KMS-11 (cell line): ENCODE measurements around the gene GLT1D1.
"Not testable (repeated sequence)": the region's sequence is repeated elsewhere in the genome, so short reads cannot be mapped to it uniquely, and the experiment has no call there.

Experiments used
- H2AFZ ChIP-seq: fragments of 200-600 bp; sonication (generic); 2 replicates; pipeline ENCODE4 v1.6.1; 2016; ENCODE audit warnings: antibody characterized with exemption, mixed run types, low read depth
- H3K27ac ChIP-seq: fragments of 200-600 bp; sonication (generic); 2 replicates; pipeline ENCODE4 v1.6.1; 2016; ENCODE audit warnings: mild to moderate bottlenecking, mixed run types
- H3K27me3 ChIP-seq: fragments of 200-600 bp; sonication (generic); 2 replicates; pipeline ENCODE4 v1.6.1; 2017; ENCODE audit warnings: mild to moderate bottlenecking, low read depth, mixed run types, moderate library complexity; ENCODE audit not compliant: insufficient read depth
- H3K36me3 ChIP-seq: fragments of 200-600 bp; sonication (generic); 2 replicates; pipeline ENCODE4 v1.6.1; 2017; ENCODE audit warnings: mild to moderate bottlenecking, mixed run types; ENCODE audit not compliant: insufficient read depth
- H3K4me1 ChIP-seq: fragments of 200-600 bp; sonication (generic); 2 replicates; pipeline ENCODE4 v1.6.1; 2016; ENCODE audit warnings: mild to moderate bottlenecking, low read depth, mixed run types; ENCODE audit not compliant: poor library complexity, severe bottlenecking
- H3K4me2 ChIP-seq: fragments of 200-600 bp; sonication (generic); 2 replicates; pipeline ENCODE4 v1.7.0; 2016; ENCODE audit warnings: mild to moderate bottlenecking, mixed run types
- H3K4me3 ChIP-seq: fragments of 200-600 bp; sonication (generic); IDR thresholded peaks from 2 replicates; pipeline ENCODE4 v1.6.1; 2017; ENCODE audit warnings: low read depth, low read length, mixed read lengths; ENCODE audit not compliant: insufficient read depth
- H3K79me2 ChIP-seq: fragments of 200-600 bp; sonication (generic); 2 replicates; pipeline ENCODE4 v1.6.1; 2016; ENCODE audit warnings: low read depth, mixed run types; ENCODE audit not compliant: insufficient read depth
- H3K9ac ChIP-seq: fragments of 200-600 bp; sonication (generic); 2 replicates; pipeline ENCODE4 v1.6.1; 2016; ENCODE audit warnings: mild to moderate bottlenecking, mixed run types
- H4K20me1 ChIP-seq: fragments of 200-600 bp; sonication (generic); 2 replicates; pipeline ENCODE4 v1.6.1; 2016; ENCODE audit warnings: mild to moderate bottlenecking, mixed run types; ENCODE audit not compliant: insufficient read depth
- CTCF ChIP-seq: fragments of 200-600 bp; sonication (generic); conservative IDR thresholded peaks from 2 replicates; pipeline ENCODE4 v1.6.1; 2017; ENCODE audit warnings: low read depth, mild to moderate bottlenecking, antibody characterized with exemption, low read length, moderate library complexity, mixed read lengths

Gene GLT1D1

DNA sequence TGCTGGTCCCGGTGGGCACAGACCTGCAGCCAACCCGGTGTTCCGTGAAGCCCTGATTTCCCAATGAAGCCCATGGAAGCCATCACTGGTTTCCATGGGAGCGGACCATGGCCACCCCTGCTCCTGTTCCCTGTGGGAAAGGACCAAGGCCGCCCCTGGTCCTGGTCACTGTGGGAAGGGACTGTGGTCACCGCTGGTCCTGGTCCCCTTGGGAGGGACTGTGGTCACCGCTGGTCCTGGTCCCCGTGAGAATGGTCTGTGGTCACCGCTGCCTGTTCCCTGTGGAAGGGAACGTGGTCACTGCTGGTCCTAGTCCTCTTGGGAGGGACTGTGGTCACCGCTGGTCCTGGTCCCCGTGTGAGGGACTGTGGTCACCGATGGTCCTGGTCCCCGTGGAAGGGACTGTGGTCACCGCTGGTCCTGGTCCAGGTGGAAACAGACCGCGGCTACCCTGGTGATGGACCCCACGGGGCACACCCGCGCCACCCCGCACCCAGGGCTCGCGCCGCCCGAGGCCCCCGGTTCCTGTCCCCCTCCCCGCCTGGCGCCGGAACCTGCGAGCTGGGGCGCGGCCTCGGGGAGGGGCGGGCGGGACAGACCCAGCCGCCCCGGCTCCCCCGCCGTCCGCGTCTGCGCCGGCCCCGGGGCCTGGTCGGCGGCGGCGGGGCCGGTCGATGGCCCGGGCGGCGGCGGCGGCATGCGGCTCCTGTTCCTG lies at the start of gene GLT1D1:
Gene GLT1D1 (plus strand): TSS at position 594 of the 715 bp plus-strand sequence. CDS start 104 bp downstream, at position 698.
- H3K27ac ChIP-seq, result no peak within 1 kb of the TSS
- H3K27me3 ChIP-seq, result no peaks in the 10 kb centered on the region
- H3K4me2 ChIP-seq, result no peak within 1 kb of the TSS
- H3K36me3 ChIP-seq, result no peaks in the 10 kb centered on the region
- H3K9ac ChIP-seq, result no peak within 1 kb of the TSS
- H3K79me2 ChIP-seq, result no peaks in the 10 kb centered on the region
- H3K4me1 ChIP-seq, result no peaks in the 10 kb centered on the region
- H2AFZ ChIP-seq, result no peak within 1 kb of the TSS
- no peaks in the 10 kb centered on the region for H4K20me1 ChIP-seq
- H3K4me3 ChIP-seq, result no peak within 1 kb of the TSS
- no peak for TF ChIP-seq CTCF

DNA sequence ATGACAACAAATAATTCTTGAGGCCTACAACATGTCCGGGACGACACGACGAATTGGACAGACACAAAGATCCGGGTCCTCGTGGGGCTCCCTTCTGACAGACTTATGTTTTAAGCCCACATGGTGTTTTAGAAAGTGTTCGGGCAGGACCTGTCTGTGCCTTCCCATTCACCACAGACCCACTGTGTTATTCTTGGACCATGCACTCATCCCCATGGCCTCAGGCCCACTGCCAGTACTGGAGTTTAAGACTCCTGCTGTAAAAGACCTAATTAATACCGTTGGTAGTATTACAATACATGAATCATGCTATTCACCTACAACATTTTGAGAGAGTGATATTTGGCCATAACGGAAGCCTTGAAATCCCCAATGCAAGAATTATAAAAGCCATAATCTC lies 49.5 kb upstream of the GLT1D1 start:
- no peak overlapping the region for H3K4me2 ChIP-seq
- H3K79me2 ChIP-seq, result peaks cover 5% of the 10 kb centered on the region; the same call in 1 of the 2 replicates
- no peaks in the 10 kb centered on the region for H3K27me3 ChIP-seq
- TF ChIP-seq CTCF, result no peak
- H3K4me1 ChIP-seq, result no peaks in the 10 kb centered on the region
- no peak overlapping the region for H3K4me3 ChIP-seq
- no peak overlapping the region for H3K9ac ChIP-seq
- H3K27ac ChIP-seq, result no peak overlapping the region
- no peaks in the 10 kb centered on the region for H4K20me1 ChIP-seq
- no peak overlapping the region for H2AFZ ChIP-seq
- H3K36me3 ChIP-seq, result no peaks in the 10 kb centered on the region

DNA sequence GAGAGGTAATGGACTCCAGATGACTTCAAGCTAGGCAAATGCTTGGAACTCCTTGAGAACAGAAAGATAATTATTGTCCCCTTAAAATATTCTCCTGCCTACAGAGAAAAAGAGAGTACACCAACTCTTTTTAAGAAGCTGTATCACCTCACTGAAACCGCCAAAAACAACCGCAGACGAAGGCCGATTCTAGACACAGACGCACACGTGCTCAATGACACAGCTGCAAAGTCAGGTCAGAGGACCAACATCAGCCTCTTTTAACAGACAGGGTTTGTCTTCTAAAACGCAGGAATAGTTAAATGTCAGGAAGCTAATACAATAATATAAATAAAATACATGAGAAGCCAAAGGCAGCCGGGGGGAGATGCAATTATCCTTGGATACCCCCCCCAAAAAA lies 48.5 kb upstream of the GLT1D1 start:
- no peak overlapping the region for H3K4me3 ChIP-seq
- no peak overlapping the region for H3K4me2 ChIP-seq
- peaks cover 9% of the 10 kb centered on the region for H3K4me1 ChIP-seq
- peaks cover 8% of the 10 kb centered on the region; the same call in 1 of the 2 replicates for H3K79me2 ChIP-seq
- H2AFZ ChIP-seq, result no peak overlapping the region
- H3K9ac ChIP-seq, result no peak overlapping the region
- no peak overlapping the region for H3K27ac ChIP-seq
- TF ChIP-seq CTCF, result no peak
- no peaks in the 10 kb centered on the region for H4K20me1 ChIP-seq
- no peaks in the 10 kb centered on the region for H3K36me3 ChIP-seq
- H3K27me3 ChIP-seq, result no peaks in the 10 kb centered on the region

DNA sequence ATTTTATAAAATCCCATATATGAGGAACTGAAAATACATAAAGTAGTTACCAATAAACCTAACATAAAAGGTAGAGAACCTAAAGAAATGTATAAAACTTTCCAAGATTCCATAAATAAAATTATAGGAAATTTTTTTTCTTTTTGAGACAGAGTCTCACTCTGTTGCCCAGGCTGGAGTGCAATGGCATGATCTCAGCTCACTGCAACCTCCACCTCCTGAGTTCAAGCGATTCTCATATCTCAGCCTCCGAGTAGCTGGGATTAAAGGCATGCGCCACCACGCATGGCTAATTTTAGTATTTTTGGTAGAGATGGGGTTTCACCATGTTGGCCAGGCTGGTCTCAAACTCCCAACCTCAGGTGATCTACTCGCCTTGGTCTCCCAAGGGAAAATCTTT lies 47.9 kb upstream of the GLT1D1 start:
- not testable (repeated sequence) for H3K9ac ChIP-seq, H3K27ac ChIP-seq, H4K20me1 ChIP-seq, H3K4me2 ChIP-seq, H3K4me3 ChIP-seq, H3K27me3 ChIP-seq, H3K79me2 ChIP-seq, H2AFZ ChIP-seq, H3K36me3 ChIP-seq
- peaks cover 14% of the 10 kb centered on the region for H3K4me1 ChIP-seq

- Histone ChIP-seq H3K79me2 (peaks cover 12% of the 10 kb centered on the region; the same call in 1 of the 2 replicates), H4K20me1 (no peaks in the 10 kb centered on the region)
Observed at GRCh38 chr12:128806573-128806972, 46.7 kb upstream of the GLT1D1 start.

More at GRCh38 chr12:128806573-128806972, 46.7 kb upstream of the GLT1D1 start:
- peaks cover 24% of the 10 kb centered on the region for H3K4me1 ChIP-seq
- no peaks in the 10 kb centered on the region for H3K27me3 ChIP-seq
- TF ChIP-seq CTCF, result no peak
- H3K27ac ChIP-seq, result no peak overlapping the region
- no peak overlapping the region for H2AFZ ChIP-seq
- no peak overlapping the region for H3K4me2 ChIP-seq
- no peak overlapping the region for H3K4me3 ChIP-seq
- no peaks in the 10 kb centered on the region for H3K36me3 ChIP-seq
- no peak overlapping the region for H3K9ac ChIP-seq
